ENCODE results near the gene CD3D.

CD3D gene

GRCh38 chr11:118304227-118304567 lies 38.3 kb downstream of the CD3D start:
- DNase-seq (ENCODE audit: low read depth, low spot score) = no peak

- DNase-seq (ENCODE audit: low read depth, low spot score) = no peak
These were observed 40.8 kb downstream of the CD3D start for GRCh38 chr11:118301600-118302195.

GRCh38 chr11:118295815-118296454 lies 46.6 kb downstream of the CD3D start:
- DNase-seq (ENCODE audit: low read depth, low spot score) = no peak

GRCh38 chr11:118295199-118295598 lies 47.3 kb downstream of the CD3D start:
- no peak for DNase-seq (ENCODE audit: low read depth, low spot score)

GRCh38 chr11:118294053-118294452 lies 48.5 kb downstream of the CD3D start:
- DNase-seq (ENCODE audit: low read depth, low spot score) = no peak

- DNase-seq (ENCODE audit: low read depth, low spot score) = no peak
These were observed 50.9 kb downstream of the CD3D start for GRCh38 chr11:118291477-118292135.

GRCh38 chr11:118290923-118291322 lies 51.6 kb downstream of the CD3D start:
- DNase-seq (ENCODE audit: low read depth, low spot score) = no peak

- no peak for DNase-seq (ENCODE audit: low read depth, low spot score)
These were observed 53.1 kb downstream of the CD3D start for GRCh38 chr11:118289401-118289800.

Data from activated CD4-positive, CD25-positive, alpha-beta regulatory T cell treated with anti-CD3 and anti-CD28 coated beads, Interleukin-2, amount 50 U/mL, for 16 hours (primary cell).